ENCODE measurements around the gene KCTD4.

GRCh38 chr13:45184693-45185092, 16.2 kb downstream of the KCTD4 start:
- TF ChIP-seq CTCF (IDR thresholded peaks at IDR 0.05; ENCODE audit: low read length) (no peak), EZH2 (optimal IDR thresholded peaks at IDR 0.05; ENCODE audit: low read depth, low read length) (no peak), EZH2phosphoT487 (IDR thresholded peaks at IDR 0.05; ENCODE audit: low read length) (no peak)

Measured in MM.1S (cell line).